GM12873 (cell line): Measurements from ENCODE around the gene MARK2.
A peak's percentile ranks its signal among the peaks of the same experiment; 100 is the strongest.

Experiments used
- CTCF ChIP-seq: IDR thresholded peaks from 2 replicates; pipeline ENCODE4 v1.5.1; 2012; ENCODE audit warnings: low read depth, mild to moderate bottlenecking, moderate library complexity, low read length, control low read depth; ENCODE audit not compliant: insufficient read depth; ENCODE audit errors: missing control alignments

The MARK2 gene

GRCh38 chr11:63940786-63941185 lies 101.9 kb downstream of the MARK2 start:
- no peak for TF ChIP-seq CTCF

GRCh38 chr11:63941901-63942300 lies 103.0 kb downstream of the MARK2 start:
- TF ChIP-seq CTCF = no peak

GRCh38 chr11:63942803-63943202 lies 103.9 kb downstream of the MARK2 start:
- no peak for TF ChIP-seq CTCF

GRCh38 chr11:63944987-63945386 lies 106.1 kb downstream of the MARK2 start:
- TF ChIP-seq CTCF = no peak

GRCh38 chr11:63945477-63946163 lies 106.7 kb downstream of the MARK2 start:
- peak; percentile 70 for TF ChIP-seq CTCF

- TF ChIP-seq CTCF = no peak
Observed at GRCh38 chr11:63951779-63952536, 113.0 kb downstream of the MARK2 start.

- no peak for TF ChIP-seq CTCF
Observed at GRCh38 chr11:63952570-63952969, 113.7 kb downstream of the MARK2 start.
